HG03575 (cell line): ENCODE results near the gene OR6B3.
"Not testable (repeated sequence)": the region's sequence is repeated elsewhere in the genome, so short reads cannot be mapped to it uniquely, and the experiment has no call there.

Experiments used
- ATAC-seq: cut with Tn5 transposase; IDR thresholded peaks from one replicate; pipeline ENCODE4 v1.9.1; 2021; ENCODE audit not compliant: unreplicated experiment, insufficient number of reproducible peaks, low FRiP score; ENCODE audit errors: extremely low read depth

The OR6B3 gene

DNA sequence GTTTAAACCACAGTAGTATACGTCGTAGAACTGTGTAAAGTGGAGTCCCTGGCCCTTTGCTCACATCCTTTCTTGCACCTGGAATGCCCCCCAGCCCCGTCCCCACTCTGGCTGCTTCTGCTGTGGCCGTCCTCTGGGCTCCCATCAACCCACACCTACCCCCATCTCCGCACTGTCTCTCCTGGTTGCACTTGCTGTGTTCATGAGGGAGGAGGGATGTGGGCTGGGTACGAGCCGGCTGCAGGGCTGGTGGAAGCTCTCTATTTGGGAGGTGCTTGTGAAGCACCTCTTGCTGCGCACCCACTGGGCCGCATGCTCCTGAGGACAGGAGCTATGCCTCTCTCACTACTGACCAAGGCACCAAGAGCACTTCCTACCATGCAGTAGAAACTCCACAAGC lies 5.1 kb downstream of the OR6B3 start:
- ATAC-seq: no peak

- ATAC-seq: no peak
These were observed 8.2 kb downstream of the OR6B3 start for GRCh38 chr2:240045098-240045497.

GRCh38 chr2:240044096-240044495 lies 9.2 kb downstream of the OR6B3 start:
- ATAC-seq: not testable (repeated sequence)

- ATAC-seq: no peak
These were observed 9.9 kb downstream of the OR6B3 start for GRCh38 chr2:240043279-240043989.

DNA sequence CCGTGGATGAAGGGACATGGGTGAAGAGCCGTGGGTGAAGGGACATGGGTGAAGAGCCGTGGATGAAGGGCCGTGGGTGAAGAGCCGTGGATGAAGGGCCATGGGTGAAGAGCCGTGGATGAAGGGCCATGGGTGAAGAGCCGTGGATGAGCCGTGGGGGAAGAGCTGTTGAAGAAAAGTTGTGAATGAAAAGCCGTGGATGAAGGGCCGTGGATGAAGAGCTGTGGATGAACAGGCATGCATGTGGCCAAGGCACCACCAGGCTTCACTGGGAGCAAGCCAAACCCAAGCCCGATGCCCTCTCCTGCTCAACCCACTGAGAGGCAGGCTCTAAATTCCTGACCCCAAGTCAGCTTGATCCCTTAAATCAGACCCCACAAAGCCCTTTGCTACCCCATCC lies 10.6 kb downstream of the OR6B3 start:
- no peak for ATAC-seq

DNA sequence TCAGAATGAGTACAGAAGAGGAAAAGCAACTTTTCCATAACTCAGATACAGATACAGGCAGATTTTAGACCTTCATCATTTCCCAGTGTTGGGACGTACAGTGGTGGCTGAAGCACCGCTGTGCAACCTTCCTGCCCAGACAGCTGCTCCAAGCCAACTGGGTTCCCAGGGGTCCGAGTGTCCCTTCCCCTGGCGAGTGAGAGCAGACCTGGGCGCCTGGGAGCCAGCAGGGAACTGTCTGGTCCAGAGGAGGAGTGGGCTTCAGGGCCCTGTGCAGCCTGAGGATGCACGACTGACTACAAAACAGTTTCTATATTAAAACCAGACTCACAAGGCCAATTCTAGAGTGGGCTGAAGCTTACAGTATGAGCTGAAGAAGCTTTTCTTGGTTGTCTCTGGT lies 12.0 kb downstream of the OR6B3 start:
- no peak for ATAC-seq

DNA sequence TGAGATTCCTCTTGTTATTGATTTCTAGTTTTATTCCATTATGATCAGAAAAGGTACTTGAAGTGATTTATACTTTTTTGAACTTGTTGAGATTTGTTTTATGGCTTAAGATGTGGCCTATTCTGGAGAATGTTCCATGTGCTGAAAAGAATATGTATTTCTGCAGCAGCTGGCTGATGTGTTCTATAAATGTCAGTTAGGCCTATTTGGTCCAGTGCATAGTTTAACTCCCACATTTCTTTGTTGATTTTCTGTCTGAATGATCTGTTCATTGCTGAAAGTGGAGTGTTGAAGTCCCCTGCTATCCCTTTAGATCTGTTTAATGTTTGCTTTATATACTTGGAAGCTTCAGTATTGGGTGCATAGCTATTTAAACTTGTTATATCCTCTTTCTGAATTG lies 16.0 kb downstream of the OR6B3 start:
- no peak for ATAC-seq

DNA sequence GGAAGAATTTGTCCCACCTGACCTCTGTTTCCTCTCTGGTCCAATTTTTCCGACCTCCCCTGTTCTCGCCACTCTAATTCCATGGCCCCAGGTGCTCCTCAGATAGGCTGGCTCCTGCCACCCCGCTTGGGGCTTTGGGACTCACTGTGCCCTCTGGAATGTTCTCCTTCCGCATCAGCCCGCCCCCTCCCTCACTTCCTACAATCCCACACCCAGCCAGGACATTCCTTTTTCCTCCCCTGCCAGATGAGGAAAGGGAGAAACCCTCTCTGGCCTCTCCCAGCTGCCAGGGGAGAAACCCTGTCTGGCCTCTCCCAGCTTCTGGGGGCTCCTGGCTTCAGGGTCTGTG lies 20.0 kb downstream of the OR6B3 start:
- ATAC-seq: no peak

DNA sequence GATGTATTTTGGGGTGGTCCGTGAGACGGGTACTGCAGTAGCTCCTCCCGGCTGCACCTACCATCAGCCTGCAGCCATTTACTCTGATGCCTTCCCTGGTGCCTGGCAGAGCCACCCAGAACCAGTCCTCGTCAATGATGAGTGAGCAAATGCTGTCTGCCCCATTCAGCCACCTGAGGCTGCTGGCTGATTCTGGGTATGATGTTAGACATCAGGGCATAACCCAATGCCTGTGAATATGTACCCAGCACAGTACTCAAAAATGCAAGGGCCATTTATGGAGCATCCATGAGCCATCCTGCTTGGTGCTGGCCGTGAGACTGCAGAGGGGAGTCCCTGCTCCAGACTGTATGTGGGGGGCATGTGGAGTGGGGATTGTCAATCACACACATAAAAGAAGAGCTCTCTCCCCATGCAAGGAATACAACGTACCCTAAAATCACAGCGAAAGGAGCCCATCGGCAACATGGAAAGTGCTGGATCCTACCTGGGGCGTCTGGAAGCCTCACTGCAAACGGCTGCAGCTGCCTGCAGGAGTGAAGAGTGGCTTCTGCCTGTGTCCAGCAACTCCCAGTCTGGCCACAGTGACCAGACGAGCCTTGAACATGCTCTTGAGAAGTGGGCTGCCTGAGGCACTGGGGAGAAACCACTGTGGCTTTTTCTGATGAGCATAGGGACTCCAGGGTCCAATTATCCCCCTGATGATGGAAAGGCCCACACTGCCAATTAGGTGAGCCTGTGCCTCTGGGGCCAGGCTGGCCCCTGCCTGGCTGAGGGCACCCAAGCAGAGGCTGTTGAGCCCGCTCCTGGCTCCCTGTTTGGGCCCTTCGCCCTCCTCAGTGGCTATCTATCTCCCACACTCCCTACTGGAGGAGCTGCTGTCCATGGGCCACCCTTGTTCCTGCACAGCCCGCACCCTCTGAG lies 20.7 kb downstream of the OR6B3 start:
- ATAC-seq: no peak

DNA sequence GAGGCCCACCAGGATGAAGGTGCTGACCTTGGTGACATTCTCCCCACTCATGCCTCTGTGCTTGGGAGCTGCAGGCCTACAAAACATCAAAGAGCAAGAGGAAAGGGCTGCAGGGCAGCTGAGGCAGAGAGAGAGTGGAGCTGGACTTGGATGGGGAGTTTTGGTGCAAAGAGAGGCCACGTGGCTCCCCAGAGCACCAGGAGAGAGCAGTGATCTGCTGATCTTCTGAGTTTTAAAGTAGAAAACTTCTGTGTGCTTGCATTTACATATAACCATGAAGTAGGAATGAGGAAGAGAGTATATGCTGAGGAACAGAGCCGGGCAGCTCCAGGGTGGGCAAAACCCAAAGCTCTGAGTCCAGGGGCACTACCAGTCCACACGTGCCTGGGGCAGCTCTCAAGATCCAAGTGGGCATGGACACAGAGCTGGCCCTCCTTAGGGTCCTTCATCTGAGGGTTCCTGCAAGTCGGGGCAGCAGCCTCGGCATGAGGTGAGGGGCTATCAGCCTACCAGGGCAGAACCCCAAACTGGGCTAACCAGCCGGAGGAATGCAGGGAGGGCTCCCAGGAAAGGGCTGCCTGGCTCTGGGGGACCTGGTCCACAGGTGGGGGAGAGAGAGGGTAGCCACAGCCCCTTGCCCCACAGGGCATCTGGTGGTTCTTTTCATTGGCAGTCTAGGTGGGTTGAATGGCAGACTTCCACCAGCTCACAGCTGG lies 22.8 kb downstream of the OR6B3 start, which contains the start of gene OR6B2:
Gene OR6B2, minus strand, starts transcription at position 51 of the 716 bp plus-strand sequence. Its CDS starts 0 bp downstream, at position 51.
- no peak for ATAC-seq

- no peak for ATAC-seq
These were observed 28.6 kb downstream of the OR6B3 start for GRCh38 chr2:240024766-240025165.

DNA sequence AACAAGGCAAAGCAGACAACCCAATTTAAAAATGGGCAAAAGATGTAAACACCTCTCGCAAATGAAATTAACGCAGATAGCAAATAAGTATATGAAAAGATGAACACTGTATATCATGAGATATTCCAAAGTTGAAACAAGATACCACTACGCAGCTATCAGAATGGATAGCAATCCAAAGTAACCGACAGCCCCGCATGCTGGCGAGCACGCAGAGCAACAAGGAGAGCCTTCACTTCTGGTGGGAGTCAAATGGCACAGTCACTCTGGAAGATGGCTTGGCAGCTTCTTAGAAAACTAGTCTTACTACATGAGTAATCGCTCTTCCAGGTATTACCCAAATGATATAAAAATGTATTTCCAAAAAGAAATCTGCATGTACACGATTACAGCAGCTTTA lies 29.5 kb downstream of the OR6B3 start:
- ATAC-seq: no peak

DNA sequence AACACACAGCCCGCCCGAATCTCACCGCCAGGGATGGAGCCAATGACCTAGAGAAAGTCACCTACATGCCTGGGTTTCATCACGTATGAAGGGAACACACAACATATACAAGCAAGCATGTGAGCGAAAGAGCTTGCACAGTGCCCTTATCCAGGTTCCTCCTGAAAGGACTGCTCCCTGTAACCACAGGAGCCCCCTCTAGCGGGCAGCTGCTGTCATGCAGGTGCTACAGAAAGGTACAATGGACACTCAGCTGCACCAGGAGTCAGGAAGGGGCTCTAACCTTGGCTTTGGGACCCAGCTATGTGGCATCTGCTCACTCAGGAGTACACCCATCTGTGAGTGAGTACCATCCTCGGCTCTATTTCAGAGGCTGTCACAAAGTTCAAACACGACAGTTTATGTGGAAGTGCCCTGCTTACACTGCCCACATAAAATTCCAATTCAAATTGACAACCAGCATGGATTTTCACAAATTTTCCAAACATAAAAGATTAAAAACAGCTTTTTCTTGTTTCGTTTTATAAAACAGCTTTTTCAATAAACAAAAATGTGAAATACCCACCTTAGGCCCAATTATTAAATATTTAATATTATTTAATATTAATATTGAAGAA lies 31.7 kb downstream of the OR6B3 start:
- no peak for ATAC-seq

DNA sequence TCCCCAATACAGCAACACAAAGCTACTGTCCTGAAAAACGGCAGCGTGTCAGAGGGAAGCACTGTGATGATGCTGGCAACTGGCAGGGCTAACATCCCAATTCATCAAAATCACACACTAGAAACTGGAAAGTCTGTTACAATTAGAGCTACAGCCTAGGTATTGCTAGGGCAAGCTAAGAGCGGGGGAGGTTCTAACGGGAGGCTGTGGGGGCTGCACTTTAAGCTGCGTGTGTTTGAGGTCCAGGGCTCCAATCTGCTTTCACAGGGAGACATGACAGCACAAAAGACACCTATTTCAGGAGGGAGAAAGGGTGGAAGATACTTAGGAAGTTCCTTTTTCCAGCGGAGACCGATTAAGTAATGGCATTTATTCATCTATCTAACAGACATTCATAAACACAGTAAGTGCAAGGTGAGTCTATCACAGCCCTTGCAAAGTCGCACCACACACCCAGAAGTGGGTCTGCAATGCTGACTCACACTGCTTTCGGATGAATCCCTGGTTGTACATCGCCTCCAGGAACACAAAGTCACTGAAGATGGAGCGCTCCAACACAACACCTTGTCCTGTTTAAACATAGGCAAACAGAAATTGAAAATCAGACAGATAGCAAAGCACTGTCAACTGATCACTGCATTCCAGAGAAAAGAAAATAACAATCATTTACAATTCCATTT lies 35.1 kb downstream of the OR6B3 start:
- ATAC-seq: no peak

DNA sequence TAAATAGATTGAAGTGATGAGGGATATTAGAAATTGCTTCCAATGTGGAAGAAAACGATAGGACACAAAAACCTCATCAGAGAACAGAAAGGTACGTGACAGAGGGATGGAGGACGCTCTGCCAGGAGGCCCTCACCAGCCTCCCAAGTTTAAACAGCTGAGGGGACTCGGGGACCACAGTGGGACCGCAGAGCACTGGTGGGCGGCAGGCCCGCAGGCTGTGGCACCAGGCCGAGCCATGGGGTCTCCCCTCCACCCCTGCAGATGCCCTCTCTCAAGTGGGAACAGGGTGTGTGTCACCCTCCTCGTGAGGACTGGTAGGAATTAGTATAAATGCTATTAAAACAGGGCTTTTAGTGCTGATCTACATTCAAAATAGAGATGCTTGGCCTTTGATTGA lies 39.0 kb downstream of the OR6B3 start:
- ATAC-seq: no peak

DNA sequence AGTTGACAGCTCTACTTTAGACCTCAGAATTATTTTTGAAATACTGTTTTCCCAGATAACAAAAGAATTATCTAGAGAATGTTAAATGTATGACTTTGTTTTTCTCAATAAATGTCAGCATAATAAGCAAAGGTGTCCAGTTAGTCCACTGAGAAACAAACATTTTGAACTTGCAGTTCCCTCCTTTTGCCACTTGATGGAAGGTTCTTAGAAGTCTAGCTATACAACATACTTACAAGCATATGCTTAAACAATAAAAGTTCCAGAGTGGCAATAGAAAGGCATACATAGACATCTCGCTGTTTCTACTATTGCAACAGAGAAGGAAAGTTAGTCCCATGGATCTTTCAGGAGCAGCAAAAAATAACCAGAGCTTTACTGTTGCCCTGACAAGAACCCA lies 40.0 kb downstream of the OR6B3 start:
- no peak for ATAC-seq

DNA sequence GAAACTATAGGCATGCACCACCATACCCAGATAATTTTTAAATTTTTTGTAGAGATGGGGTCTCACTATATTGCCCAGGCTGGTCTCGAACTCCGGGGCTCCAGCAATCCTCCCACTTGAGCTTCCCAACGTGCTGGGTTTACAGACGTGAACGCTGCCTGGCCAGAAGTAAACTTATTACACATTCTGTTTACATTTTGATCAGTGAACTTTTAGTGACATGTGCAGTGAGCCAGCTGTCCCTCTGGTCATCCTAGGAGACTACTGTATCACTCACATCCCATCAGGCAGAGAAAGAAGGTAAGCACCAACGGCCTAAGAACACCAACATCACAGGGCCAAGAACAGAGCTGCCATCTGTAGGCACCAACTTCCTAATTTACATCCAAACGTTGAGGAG lies 50.3 kb downstream of the OR6B3 start:
- no peak for ATAC-seq

DNA sequence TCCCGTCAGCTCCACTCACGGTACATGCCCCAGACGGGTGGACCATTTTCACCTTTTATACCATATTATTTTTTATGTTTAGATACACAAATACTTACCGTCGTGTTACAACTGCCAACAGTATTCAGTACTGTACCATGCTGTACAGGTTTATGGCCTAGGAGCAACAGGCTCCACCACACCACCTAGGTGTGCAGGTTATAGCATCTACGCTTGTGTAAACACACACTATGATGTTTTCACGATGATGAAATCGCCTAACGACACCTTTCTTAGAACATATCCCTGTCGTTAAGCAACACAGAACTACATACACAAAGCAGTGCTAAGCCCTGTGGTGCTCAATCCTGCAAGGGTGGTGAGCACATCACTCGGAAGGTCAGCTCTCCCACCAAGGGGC lies 52.6 kb downstream of the OR6B3 start:
- ATAC-seq: no peak
